ENCODE results near the gene MCOLN3.

The MCOLN3 gene

GRCh38 chr1:84972377-84972987, 75.8 kb downstream of the MCOLN3 start:
- no peaks in the 10 kb centered on the region for H3K79me2 ChIP-seq (ENCODE audit: insufficient read depth, low read length)
- no peak overlapping the region for H3K4me2 ChIP-seq (ENCODE audit: low read depth, low read length, poor library complexity, severe bottlenecking)
- H3K27me3 ChIP-seq (ENCODE audit: insufficient read depth, low read length, poor library complexity, severe bottlenecking), result no peaks in the 10 kb centered on the region
- no peaks in the 10 kb centered on the region for H3F3A ChIP-seq (ENCODE audit: low read depth)
- H3K4me1 ChIP-seq (ENCODE audit: insufficient read depth, low read length, poor library complexity, severe bottlenecking), result no peaks in the 10 kb centered on the region
- H4K20me1 ChIP-seq (ENCODE audit: insufficient read depth, low read length, poor library complexity, severe bottlenecking), result no peaks in the 10 kb centered on the region
- no peak overlapping the region for H3K9ac ChIP-seq (ENCODE audit: low read depth, low read length, poor library complexity, severe bottlenecking)
- no peaks in the 10 kb centered on the region for H3K9me2 ChIP-seq (replicated peaks; ENCODE audit: low read depth, low read length)
- no peaks in the 10 kb centered on the region for H3K36me3 ChIP-seq (ENCODE audit: insufficient read depth, low read length)
- H3K9me3 ChIP-seq (ENCODE audit: insufficient read depth, low read depth, low read length), result no peaks in the 10 kb centered on the region
- no peak for TF ChIP-seq EZH2phosphoT487 (IDR thresholded peaks at IDR 0.05; ENCODE audit: borderline replicate concordance)
- TF ChIP-seq, protein P1, sequence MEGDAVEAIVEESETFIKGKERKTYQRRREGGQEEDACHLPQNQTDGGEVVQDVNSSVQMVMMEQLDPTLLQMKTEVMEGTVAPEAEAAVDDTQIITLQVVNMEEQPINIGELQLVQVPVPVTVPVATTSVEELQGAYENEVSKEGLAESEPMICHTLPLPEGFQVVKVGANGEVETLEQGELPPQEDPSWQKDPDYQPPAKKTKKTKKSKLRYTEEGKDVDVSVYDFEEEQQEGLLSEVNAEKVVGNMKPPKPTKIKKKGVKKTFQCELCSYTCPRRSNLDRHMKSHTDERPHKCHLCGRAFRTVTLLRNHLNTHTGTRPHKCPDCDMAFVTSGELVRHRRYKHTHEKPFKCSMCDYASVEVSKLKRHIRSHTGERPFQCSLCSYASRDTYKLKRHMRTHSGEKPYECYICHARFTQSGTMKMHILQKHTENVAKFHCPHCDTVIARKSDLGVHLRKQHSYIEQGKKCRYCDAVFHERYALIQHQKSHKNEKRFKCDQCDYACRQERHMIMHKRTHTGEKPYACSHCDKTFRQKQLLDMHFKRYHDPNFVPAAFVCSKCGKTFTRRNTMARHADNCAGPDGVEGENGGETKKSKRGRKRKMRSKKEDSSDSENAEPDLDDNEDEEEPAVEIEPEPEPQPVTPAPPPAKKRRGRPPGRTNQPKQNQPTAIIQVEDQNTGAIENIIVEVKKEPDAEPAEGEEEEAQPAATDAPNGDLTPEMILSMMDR (conservative IDR thresholded peaks at IDR 0.05; ENCODE audit: low read length), result no peak
- no peak overlapping the region for H2AFZ ChIP-seq (ENCODE audit: low read length)
- H3K4me3 ChIP-seq (ENCODE audit: low read length, poor library complexity, severe bottlenecking), result no peak overlapping the region

GRCh38 chr1:84971957-84972356, 76.3 kb downstream of the MCOLN3 start:
- Histone ChIP-seq H3K4me1 (ENCODE audit: insufficient read depth, low read length, poor library complexity, severe bottlenecking) (no peaks in the 10 kb centered on the region), H2AFZ (ENCODE audit: low read length) (no peak overlapping the region), H3K36me3 (ENCODE audit: insufficient read depth, low read length) (no peaks in the 10 kb centered on the region), H3K9me3 (ENCODE audit: insufficient read depth, low read depth, low read length) (no peaks in the 10 kb centered on the region), H3K9ac (ENCODE audit: low read depth, low read length, poor library complexity, severe bottlenecking) (no peak overlapping the region), H3K79me2 (ENCODE audit: insufficient read depth, low read length) (no peaks in the 10 kb centered on the region), H3F3A (ENCODE audit: low read depth) (no peaks in the 10 kb centered on the region), H3K27me3 (ENCODE audit: insufficient read depth, low read length, poor library complexity, severe bottlenecking) (no peaks in the 10 kb centered on the region), H3K4me3 (ENCODE audit: low read length, poor library complexity, severe bottlenecking) (no peak overlapping the region), H4K20me1 (ENCODE audit: insufficient read depth, low read length, poor library complexity, severe bottlenecking) (no peaks in the 10 kb centered on the region), H3K9me2 (replicated peaks; ENCODE audit: low read depth, low read length) (no peaks in the 10 kb centered on the region), H3K4me2 (ENCODE audit: low read depth, low read length, poor library complexity, severe bottlenecking) (no peak overlapping the region)
- TF ChIP-seq, protein P1 (conservative IDR thresholded peaks at IDR 0.05; ENCODE audit: low read length), result no peak
- no peak for TF ChIP-seq EZH2phosphoT487 (IDR thresholded peaks at IDR 0.05; ENCODE audit: borderline replicate concordance)

DNA sequence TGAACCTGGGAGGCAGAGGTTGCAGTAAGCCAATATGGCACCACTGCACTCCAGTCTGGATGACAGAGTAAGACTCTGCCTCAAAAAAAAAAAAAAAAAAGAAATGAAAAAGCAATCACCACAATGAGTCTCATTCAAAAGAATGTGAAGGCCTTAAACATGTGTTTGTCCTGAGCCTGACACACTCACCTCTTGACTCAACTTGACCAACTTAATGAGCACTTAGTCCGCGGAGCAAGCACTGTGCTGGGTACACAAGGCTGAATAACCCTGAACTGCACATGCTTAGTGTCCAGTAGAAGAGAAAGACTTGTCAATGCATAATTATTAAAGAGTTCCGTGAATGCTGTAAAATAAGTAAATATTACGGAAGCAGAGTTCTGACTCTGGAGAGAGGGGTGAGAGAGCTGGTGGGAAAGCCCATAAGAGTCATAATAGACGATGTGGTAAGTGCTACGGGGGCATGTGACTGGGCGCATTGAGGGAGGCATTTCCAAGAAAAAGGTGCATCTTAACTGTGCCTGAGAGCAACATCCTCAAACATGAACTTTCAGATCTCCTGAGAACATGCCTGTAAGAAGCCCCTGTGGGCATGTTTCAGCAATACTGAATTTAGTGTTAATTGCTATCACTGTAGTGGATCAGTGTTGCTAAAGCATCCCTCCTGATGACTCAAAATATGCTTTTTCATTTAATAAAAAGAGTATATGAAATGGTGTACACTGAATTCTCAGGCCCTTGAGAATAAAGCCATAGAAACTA, 78.6 kb downstream of the MCOLN3 start:
- TF ChIP-seq EZH2phosphoT487 (IDR thresholded peaks at IDR 0.05; ENCODE audit: borderline replicate concordance), result no peak
- TF ChIP-seq, protein P1 (conservative IDR thresholded peaks at IDR 0.05; ENCODE audit: low read length), result no peak
- no peaks in the 10 kb centered on the region for H3K4me1 ChIP-seq (ENCODE audit: insufficient read depth, low read length, poor library complexity, severe bottlenecking)
- H3K9ac ChIP-seq (ENCODE audit: low read depth, low read length, poor library complexity, severe bottlenecking), result no peak overlapping the region
- no peaks in the 10 kb centered on the region for H3K36me3 ChIP-seq (ENCODE audit: insufficient read depth, low read length)
- H3K4me3 ChIP-seq (ENCODE audit: low read length, poor library complexity, severe bottlenecking), result no peak overlapping the region
- no peaks in the 10 kb centered on the region for H3K27me3 ChIP-seq (ENCODE audit: insufficient read depth, low read length, poor library complexity, severe bottlenecking)
- no peak overlapping the region for H3K4me2 ChIP-seq (ENCODE audit: low read depth, low read length, poor library complexity, severe bottlenecking)
- H3K9me3 ChIP-seq (ENCODE audit: insufficient read depth, low read depth, low read length), result no peaks in the 10 kb centered on the region
- H3K79me2 ChIP-seq (ENCODE audit: insufficient read depth, low read length), result no peaks in the 10 kb centered on the region
- no peaks in the 10 kb centered on the region for H3K9me2 ChIP-seq (replicated peaks; ENCODE audit: low read depth, low read length)
- no peak overlapping the region for H2AFZ ChIP-seq (ENCODE audit: low read length)
- no peaks in the 10 kb centered on the region for H4K20me1 ChIP-seq (ENCODE audit: insufficient read depth, low read length, poor library complexity, severe bottlenecking)
- H3F3A ChIP-seq (ENCODE audit: low read depth), result no peaks in the 10 kb centered on the region

Data from Loucy (cell line).